ENCODE results near the gene GALNTL6. TPM values are rescaled to one million over a fixed set of nuclear protein-coding genes. Genes with fewer than 3 reads are reported as not detected.

GALNTL6 gene
- total and polyA plus RNA-seq, 7 donors = 0.14 to 2.5 (median 0.42) TPM; not detected in 1

DNA sequence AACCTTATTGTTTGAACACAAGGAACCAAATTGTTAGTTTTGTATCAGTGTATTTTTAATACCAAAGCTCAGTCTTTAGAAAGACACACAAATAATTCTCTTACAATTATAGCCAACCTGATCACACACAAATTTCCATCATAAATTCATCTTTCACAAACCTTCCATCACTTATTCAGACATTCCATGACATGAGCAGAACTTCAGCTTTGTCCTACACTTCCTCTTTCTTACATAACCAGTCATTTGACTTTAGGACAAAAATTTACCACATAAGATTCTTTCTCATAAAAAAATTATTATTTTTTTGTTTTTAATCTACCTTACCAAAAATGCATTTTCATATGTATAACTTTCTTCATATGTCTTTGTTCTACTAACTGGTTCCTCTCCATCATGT, 312.2 kb downstream of the GALNTL6 start:
- intact Hi-C loops (cut with DNase I) = no loop called here
- H3K4me3 ChIP-seq = no peak overlapping the region

DNA sequence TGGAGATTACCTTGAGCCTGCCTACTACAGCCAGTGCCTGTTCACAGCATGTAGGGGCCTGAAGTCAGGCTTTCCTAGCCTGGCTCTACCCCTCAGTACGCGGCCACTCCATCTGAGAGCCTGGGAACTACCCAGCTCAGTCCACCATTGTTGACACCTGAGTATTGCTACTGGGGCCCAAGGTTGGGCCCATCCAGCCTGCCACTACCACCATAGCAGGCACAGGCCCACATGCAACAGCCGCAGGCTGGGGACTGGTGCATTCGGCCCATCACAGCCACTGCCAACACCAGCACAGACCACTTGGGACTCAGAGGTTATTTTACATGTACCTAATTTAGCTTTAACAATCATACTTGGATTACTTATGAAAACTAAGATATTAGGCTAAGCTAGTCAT, 314.0 kb downstream of the GALNTL6 start:
- intact Hi-C loops (cut with DNase I) = no loop called here
- no peak overlapping the region for H3K27ac ChIP-seq
- H3K36me3 ChIP-seq = no peaks in the 10 kb centered on the region
- DNase-seq = no peak
- no peaks in the 10 kb centered on the region for H3K9me3 ChIP-seq
- no peaks in the 10 kb centered on the region for H3K27me3 ChIP-seq
- H3K4me1 ChIP-seq = no peaks in the 10 kb centered on the region
- WGBS, 2 donors = 95 to 98% methylated on average over 4 of the region's 4 CpGs
- TF ChIP-seq EP300 (IDR thresholded peaks at IDR 0.05) (no peak), POLR2A (IDR thresholded peaks at IDR 0.05) (no peak), POLR2AphosphoS5 (IDR thresholded peaks at IDR 0.05) (no peak)
- TF ChIP-seq, protein P1, sequence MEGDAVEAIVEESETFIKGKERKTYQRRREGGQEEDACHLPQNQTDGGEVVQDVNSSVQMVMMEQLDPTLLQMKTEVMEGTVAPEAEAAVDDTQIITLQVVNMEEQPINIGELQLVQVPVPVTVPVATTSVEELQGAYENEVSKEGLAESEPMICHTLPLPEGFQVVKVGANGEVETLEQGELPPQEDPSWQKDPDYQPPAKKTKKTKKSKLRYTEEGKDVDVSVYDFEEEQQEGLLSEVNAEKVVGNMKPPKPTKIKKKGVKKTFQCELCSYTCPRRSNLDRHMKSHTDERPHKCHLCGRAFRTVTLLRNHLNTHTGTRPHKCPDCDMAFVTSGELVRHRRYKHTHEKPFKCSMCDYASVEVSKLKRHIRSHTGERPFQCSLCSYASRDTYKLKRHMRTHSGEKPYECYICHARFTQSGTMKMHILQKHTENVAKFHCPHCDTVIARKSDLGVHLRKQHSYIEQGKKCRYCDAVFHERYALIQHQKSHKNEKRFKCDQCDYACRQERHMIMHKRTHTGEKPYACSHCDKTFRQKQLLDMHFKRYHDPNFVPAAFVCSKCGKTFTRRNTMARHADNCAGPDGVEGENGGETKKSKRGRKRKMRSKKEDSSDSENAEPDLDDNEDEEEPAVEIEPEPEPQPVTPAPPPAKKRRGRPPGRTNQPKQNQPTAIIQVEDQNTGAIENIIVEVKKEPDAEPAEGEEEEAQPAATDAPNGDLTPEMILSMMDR (IDR thresholded peaks at IDR 0.05) = no peak
- H3K4me3 ChIP-seq = no peak overlapping the region

More for the DNA sequence above, 312.2 kb downstream of the GALNTL6 start:
- Histone ChIP-seq H3K27me3 (no peaks in the 10 kb centered on the region), H3K4me1 (no peaks in the 10 kb centered on the region), H3K9me3 (no peaks in the 10 kb centered on the region), H3K27ac (no peak overlapping the region), H3K36me3 (no peaks in the 10 kb centered on the region)
- no peak for TF ChIP-seq POLR2AphosphoS5 (IDR thresholded peaks at IDR 0.05)
- TF ChIP-seq, protein P1 (IDR thresholded peaks at IDR 0.05) = no peak
- TF ChIP-seq POLR2A (IDR thresholded peaks at IDR 0.05) = no peak
- no peak for TF ChIP-seq EP300 (IDR thresholded peaks at IDR 0.05)
- DNase-seq = no peak

DNA sequence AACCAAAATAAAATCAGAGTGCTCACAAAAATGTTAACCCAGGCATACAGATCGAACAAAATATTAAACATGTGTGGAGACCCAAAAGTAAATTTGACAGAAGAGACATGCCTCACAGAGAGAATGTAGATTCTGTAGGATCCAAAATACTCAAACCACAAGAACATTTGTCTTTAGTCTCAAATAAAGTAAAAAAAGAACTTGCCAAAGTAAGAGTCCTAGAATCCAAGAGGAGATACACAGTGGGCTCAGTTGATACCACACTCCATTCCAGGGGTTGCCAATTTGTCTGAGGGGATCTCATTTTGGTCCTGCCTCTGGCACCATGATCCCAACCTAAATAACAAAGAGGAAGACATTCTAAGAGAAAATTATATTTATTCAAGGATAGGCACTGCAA, 316.4 kb downstream of the GALNTL6 start:
- Histone ChIP-seq H3K27me3 (no peaks in the 10 kb centered on the region), H3K36me3 (no peaks in the 10 kb centered on the region), H3K4me3 (no peak overlapping the region), H3K9me3 (no peaks in the 10 kb centered on the region), H3K4me1 (no peaks in the 10 kb centered on the region), H3K27ac (no peak overlapping the region)
- DNase-seq = no peak
- intact Hi-C loops (cut with DNase I) = no loop called here
- TF ChIP-seq EP300 (IDR thresholded peaks at IDR 0.05) = no peak
- TF ChIP-seq POLR2AphosphoS5 (IDR thresholded peaks at IDR 0.05) = no peak
- TF ChIP-seq, protein P1 (IDR thresholded peaks at IDR 0.05) = no peak
- TF ChIP-seq POLR2A (IDR thresholded peaks at IDR 0.05) = no peak
- 81 to 82% methylated on average over 1 of the region's 1 CpG for WGBS, 2 donors

DNA sequence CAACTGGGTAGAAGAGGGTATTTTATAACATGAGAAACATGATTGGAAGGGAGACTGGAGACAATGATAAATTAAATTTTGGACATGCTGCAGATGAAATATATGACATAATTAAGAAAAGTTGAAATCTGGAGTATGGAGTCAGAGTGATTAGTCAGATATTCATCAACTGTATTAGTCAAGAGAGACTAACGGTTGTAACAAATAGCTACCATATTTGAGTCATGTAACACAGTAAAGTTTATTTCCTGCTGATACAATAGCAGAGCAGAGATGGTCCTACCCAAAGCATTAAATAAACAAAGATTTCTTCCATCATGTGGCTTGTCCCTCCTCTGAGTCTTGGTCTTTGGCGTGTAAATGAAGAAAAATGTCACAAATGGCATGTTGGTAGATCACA, 321.3 kb downstream of the GALNTL6 start:
- WGBS, 2 donors = 85 to 89% methylated on average over 2 of the region's 2 CpGs
- H3K9me3 ChIP-seq = no peaks in the 10 kb centered on the region
- intact Hi-C loops (cut with DNase I) = no loop called here
- no peaks in the 10 kb centered on the region for H3K36me3 ChIP-seq
- no peak overlapping the region for H3K4me3 ChIP-seq
- TF ChIP-seq POLR2A (IDR thresholded peaks at IDR 0.05) = no peak
- TF ChIP-seq, protein P1 (IDR thresholded peaks at IDR 0.05) = no peak
- TF ChIP-seq POLR2AphosphoS5 (IDR thresholded peaks at IDR 0.05) = no peak
- TF ChIP-seq EP300 (IDR thresholded peaks at IDR 0.05) = no peak
- H3K27me3 ChIP-seq = no peaks in the 10 kb centered on the region
- H3K27ac ChIP-seq = no peak overlapping the region
- no peak for DNase-seq
- no peaks in the 10 kb centered on the region for H3K4me1 ChIP-seq

DNA sequence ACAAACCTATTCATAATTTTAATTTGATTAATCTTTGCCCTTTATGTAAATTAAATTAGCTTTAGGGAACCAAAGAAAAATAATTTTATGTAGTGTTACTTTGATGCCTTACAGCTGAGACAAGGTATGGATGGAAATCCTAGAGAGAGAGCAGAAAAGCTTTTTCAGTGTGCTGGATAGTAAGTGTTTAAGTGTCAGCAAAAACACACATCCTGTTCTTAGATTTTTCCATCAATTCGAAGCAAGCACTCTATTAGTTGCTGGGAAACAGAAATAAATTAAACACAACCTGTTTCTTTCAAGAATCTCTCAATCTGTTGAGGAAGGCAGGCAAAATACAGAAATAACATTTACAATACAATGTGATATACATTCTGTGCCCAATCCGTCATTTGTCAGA, 327.8 kb downstream of the GALNTL6 start:
- DNase-seq = no peak
- Histone ChIP-seq H3K4me1 (no peaks in the 10 kb centered on the region), H3K27ac (no peak overlapping the region), H3K9me3 (no peaks in the 10 kb centered on the region), H3K4me3 (no peak overlapping the region), H3K36me3 (no peaks in the 10 kb centered on the region), H3K27me3 (no peaks in the 10 kb centered on the region)
- TF ChIP-seq, protein P1 (IDR thresholded peaks at IDR 0.05) = no peak
- TF ChIP-seq EP300 (IDR thresholded peaks at IDR 0.05) (no peak), POLR2A (IDR thresholded peaks at IDR 0.05) (no peak), POLR2AphosphoS5 (IDR thresholded peaks at IDR 0.05) (no peak)
- intact Hi-C loops (cut with DNase I) = no loop called here
- 49 to 54% methylated on average over 2 of the region's 2 CpGs for WGBS, 2 donors
